Memory B cell (primary cell): ENCODE results near the gene MAGI1.

ENCODE experiments used
- ATAC-seq: fragments of 150-1000 bp; cut with Tn5 transposase; 2 replicates; pipeline ENCODE4 v1.10.0; 2021; ENCODE audit warnings: low read depth, mild to moderate bottlenecking, moderate library complexity
- DNase-seq, 2 donors: peaks; one replicate each; pipeline ENCODE4 v3.0.0; 2022; ENCODE audit warnings: low spot score in 2 of 2
- H3K27ac Mint-ChIP-seq: one replicate; pipeline ENCODE4 v1.8.0; 2022; ENCODE audit warnings: mild to moderate bottlenecking, moderate library complexity, mixed read lengths
- H3K27me3 Mint-ChIP-seq: one replicate; pipeline ENCODE4 v1.8.0; 2022; ENCODE audit warnings: mixed read lengths
- H3K36me3 Mint-ChIP-seq: one replicate; pipeline ENCODE4 v1.8.0; 2022; ENCODE audit warnings: mild to moderate bottlenecking, mixed read lengths
- H3K4me1 Mint-ChIP-seq: one replicate; pipeline ENCODE4 v1.8.0; 2022; ENCODE audit warnings: mixed read lengths
- H3K4me3 Mint-ChIP-seq: one replicate; pipeline ENCODE4 v1.8.0; 2022; ENCODE audit warnings: mild to moderate bottlenecking, moderate library complexity, mixed read lengths
- H3K9me3 Mint-ChIP-seq: one replicate; pipeline ENCODE4 v1.8.0; 2022; ENCODE audit warnings: mixed read lengths

MAGI1 gene

GRCh38 chr3:65925254-65925954 lies 113.3 kb downstream of the MAGI1 start:
- H3K4me1 Mint-ChIP-seq: no peaks in the 10 kb centered on the region
- DNase-seq (no peak), ATAC-seq (no peak)
- H3K9me3 Mint-ChIP-seq: peaks cover 1% of the 10 kb centered on the region
- no peaks in the 10 kb centered on the region for H3K36me3 Mint-ChIP-seq
- H3K4me3 Mint-ChIP-seq: no peak overlapping the region
- no peak overlapping the region for H3K27ac Mint-ChIP-seq
- no peaks in the 10 kb centered on the region for H3K27me3 Mint-ChIP-seq

DNA sequence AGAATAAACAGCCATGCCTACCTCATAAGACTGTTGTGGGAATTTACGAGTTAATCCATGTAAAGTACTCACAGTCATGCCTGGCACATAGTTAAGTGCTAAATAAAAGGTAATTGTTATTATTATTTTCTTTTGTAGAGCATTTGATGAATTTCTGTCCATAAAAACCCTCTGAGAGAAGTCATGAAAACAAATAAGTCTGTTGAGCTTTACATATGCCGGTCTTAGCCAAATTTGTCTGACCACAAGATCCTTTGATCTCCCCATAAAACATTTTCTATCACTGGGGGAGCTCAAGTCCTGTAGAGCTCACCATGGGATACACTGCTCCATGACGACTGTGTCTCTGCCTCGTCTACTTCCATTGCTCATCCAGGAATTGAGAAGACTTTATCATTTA lies 114.0 kb downstream of the MAGI1 start:
- ATAC-seq: no peak
- H3K4me3 Mint-ChIP-seq: no peak overlapping the region

DNA sequence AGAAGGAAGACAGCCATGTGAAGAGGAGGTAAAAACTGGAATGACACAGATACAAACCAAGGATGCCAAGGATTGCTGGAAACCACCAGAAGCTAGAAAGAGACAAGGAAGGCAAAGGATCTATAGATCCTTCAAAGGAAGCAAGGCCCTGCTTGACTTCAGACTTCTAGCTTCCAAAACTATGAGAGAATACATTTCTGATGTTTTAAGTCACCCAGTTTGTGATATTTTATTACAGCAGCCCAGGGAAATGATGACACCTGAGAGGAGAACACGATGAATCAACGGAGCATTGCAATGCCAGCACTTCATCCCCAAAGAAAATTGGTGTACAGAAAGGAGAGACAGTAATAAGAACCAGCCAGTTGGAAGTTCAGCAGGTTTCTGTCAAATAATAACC lies 116.3 kb downstream of the MAGI1 start:
- H3K36me3 Mint-ChIP-seq: no peaks in the 10 kb centered on the region
- no peaks in the 10 kb centered on the region for H3K27me3 Mint-ChIP-seq
- H3K9me3 Mint-ChIP-seq: peaks cover 5% of the 10 kb centered on the region
- no peak overlapping the region for H3K4me3 Mint-ChIP-seq
- ATAC-seq (no peak), DNase-seq (no peak)
- H3K4me1 Mint-ChIP-seq: no peaks in the 10 kb centered on the region
- H3K27ac Mint-ChIP-seq: no peak overlapping the region

More for the DNA sequence above, 114.0 kb downstream of the MAGI1 start:
- no peaks in the 10 kb centered on the region for H3K4me1 Mint-ChIP-seq
- no peak overlapping the region for H3K27ac Mint-ChIP-seq
- no peaks in the 10 kb centered on the region for H3K27me3 Mint-ChIP-seq
- H3K36me3 Mint-ChIP-seq: no peaks in the 10 kb centered on the region
- H3K9me3 Mint-ChIP-seq: peaks cover 1% of the 10 kb centered on the region
- no peak for DNase-seq

DNA sequence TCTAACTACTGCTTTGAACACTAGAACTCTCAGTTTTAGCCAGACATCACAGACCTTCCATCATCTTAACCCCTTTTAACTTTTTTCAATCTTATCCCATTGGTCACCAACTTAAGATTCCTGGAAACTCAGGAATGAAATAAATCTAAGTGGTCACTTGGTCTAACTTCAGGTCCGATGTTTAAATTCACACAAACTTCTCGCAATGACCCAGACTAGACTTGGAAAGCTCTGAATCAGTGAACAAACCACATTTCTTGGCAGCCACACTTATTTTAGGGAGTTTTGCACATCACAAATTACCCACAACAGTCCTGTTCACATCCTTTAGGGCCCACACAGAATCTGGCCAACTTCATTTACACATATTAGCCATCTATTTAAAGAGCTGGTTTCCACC lies 118.9 kb downstream of the MAGI1 start:
- H3K27ac Mint-ChIP-seq: no peak overlapping the region
- ATAC-seq (no peak), DNase-seq (no peak)
- no peak overlapping the region for H3K4me3 Mint-ChIP-seq
- no peaks in the 10 kb centered on the region for H3K4me1 Mint-ChIP-seq
- peaks cover 6% of the 10 kb centered on the region for H3K9me3 Mint-ChIP-seq
- H3K27me3 Mint-ChIP-seq: no peaks in the 10 kb centered on the region
- no peaks in the 10 kb centered on the region for H3K36me3 Mint-ChIP-seq

DNA sequence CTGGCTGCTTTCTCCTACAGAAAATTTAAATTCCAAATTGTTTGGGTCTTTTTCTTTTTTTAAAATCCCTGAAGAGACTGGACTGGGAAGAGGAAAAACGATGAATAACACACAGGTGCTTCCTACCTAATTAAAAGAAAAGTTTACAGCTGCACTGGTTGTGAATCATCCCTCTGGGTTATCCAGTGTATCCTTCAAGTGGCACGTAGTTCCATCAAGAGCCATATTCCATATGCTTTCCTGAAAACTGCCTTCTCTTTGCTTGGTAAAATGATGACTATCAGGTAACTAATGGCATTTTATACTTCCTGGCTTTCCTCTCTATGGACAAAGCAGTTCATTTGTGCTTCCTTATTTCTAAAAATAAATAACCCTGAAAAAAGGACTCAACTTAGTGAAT lies 123.2 kb downstream of the MAGI1 start:
- ATAC-seq: no peak
- Mint-ChIP-seq H3K4me1 (no peaks in the 10 kb centered on the region), H3K27ac (no peak overlapping the region), H3K27me3 (no peaks in the 10 kb centered on the region), H3K9me3 (peaks cover 6% of the 10 kb centered on the region), H3K36me3 (no peaks in the 10 kb centered on the region), H3K4me3 (no peak overlapping the region)
- DNase-seq: no peak

- no peaks in the 10 kb centered on the region for H3K4me1 Mint-ChIP-seq
- no peak for DNase-seq
- H3K4me3 Mint-ChIP-seq: no peak overlapping the region
Measured at GRCh38 chr3:65914740-65915367, 123.9 kb downstream of the MAGI1 start.

GRCh38 chr3:65914032-65914739 lies 124.5 kb downstream of the MAGI1 start:
- no peak overlapping the region for H3K27ac Mint-ChIP-seq
- H3K4me3 Mint-ChIP-seq: no peak overlapping the region
- peaks cover 3% of the 10 kb centered on the region for H3K9me3 Mint-ChIP-seq
- ATAC-seq (no peak), DNase-seq (no peak)
- H3K4me1 Mint-ChIP-seq: no peaks in the 10 kb centered on the region
- H3K36me3 Mint-ChIP-seq: no peaks in the 10 kb centered on the region
- no peaks in the 10 kb centered on the region for H3K27me3 Mint-ChIP-seq

More at GRCh38 chr3:65914740-65915367, 123.9 kb downstream of the MAGI1 start:
- Mint-ChIP-seq H3K36me3 (no peaks in the 10 kb centered on the region), H3K9me3 (peaks cover 6% of the 10 kb centered on the region), H3K27ac (no peak overlapping the region), H3K27me3 (no peaks in the 10 kb centered on the region)
- ATAC-seq: no peak

DNA sequence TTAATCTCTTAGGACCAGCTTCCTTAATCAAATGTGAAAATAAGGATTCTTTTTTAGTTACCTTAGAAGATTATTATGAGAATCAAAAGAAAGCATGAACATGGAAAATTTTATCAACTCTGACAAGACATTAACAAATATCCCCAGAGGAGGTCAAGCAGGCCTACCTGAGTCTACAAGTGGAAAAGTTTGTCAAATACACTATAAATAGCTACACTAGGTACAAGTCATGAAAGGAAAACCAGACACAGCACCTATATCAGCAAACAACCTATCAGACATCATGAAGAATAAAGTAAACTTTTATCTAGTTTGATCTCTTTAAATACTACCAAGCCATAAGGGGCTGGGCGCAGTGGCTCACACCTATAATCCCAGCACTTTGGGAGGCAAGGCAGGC lies 126.1 kb downstream of the MAGI1 start:
- ATAC-seq (no peak), DNase-seq (no peak)
- no peak overlapping the region for H3K4me3 Mint-ChIP-seq
- no peak overlapping the region for H3K27ac Mint-ChIP-seq
- peaks cover 3% of the 10 kb centered on the region for H3K9me3 Mint-ChIP-seq
- H3K27me3 Mint-ChIP-seq: no peaks in the 10 kb centered on the region
- no peaks in the 10 kb centered on the region for H3K36me3 Mint-ChIP-seq
- no peaks in the 10 kb centered on the region for H3K4me1 Mint-ChIP-seq

- Mint-ChIP-seq H3K9me3 (peaks cover 1% of the 10 kb centered on the region), H3K27ac (no peak overlapping the region), H3K36me3 (no peaks in the 10 kb centered on the region), H3K27me3 (peaks cover 1% of the 10 kb centered on the region), H3K4me3 (no peak overlapping the region), H3K4me1 (no peaks in the 10 kb centered on the region)
- ATAC-seq: no peak
- no peak for DNase-seq
Measured at GRCh38 chr3:65908588-65908987, 130.1 kb downstream of the MAGI1 start.

DNA sequence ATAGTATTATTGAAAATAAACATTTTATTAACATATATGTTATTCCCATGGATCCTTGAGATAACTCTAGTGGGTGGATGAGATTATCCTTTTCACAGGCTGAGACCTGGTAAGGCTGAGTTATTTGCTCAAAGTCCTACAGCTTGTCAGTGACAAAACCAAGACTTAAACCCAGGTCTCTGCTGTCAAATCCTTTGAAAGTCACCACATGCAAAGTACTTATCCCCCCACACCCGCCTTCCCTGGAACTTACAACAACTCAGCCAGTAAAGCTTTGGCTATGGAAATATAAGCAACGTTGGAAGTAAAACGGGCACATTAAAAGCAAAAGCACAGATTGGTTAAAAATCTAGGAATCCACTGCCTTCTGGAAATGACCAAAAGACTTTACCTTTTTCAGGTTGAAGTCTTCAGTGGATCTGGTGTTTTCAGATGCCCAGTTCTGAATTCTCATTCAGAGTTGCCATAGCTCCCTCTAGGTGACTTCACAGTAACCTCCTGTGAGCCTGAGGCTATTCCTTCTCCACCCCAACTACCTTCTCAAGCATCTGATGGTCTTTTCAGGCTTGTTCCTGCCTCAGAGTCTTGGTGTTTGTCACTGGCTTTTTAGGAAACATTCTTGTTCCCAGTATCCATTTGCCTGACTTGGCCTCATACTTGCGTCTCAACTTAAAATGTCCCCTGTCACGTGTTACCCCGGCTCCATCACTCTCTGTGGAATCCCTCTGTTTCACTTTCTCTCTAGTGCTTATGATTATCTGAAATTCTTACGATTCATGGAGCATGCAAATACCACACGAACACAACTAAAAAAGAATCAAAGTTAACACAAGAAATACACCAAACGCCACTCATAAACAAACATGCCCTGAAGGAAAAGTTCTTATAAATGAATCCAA lies 131.2 kb downstream of the MAGI1 start:
- ATAC-seq (no peak), DNase-seq (no peak)
- Mint-ChIP-seq H3K4me3 (no peak overlapping the region), H3K27me3 (peaks cover 1% of the 10 kb centered on the region), H3K4me1 (no peaks in the 10 kb centered on the region), H3K27ac (no peak overlapping the region), H3K36me3 (no peaks in the 10 kb centered on the region), H3K9me3 (peaks cover 1% of the 10 kb centered on the region)

DNA sequence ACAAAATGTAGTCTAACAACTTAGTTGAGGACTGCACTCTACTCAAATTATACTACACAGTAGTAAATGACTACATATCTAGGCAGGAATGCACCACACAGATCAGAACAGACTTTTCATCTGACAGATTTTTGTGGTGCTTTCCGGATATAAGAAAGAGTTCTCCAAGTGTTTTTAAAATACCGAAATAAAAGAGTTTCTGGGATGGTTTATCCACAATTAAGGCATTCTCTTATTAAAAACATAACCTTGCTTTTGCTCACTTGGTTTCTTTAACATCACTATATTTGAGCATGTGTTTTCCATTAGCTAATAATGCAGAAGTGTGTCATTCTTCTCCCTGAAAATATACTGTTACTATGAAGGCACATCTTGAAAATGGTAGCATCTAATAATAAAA lies 132.9 kb downstream of the MAGI1 start:
- Mint-ChIP-seq H3K4me1 (no peaks in the 10 kb centered on the region), H3K27ac (no peak overlapping the region), H3K27me3 (peaks cover 1% of the 10 kb centered on the region), H3K36me3 (no peaks in the 10 kb centered on the region), H3K9me3 (no peaks in the 10 kb centered on the region), H3K4me3 (no peak overlapping the region)
- DNase-seq (no peak), ATAC-seq (no peak)

DNA sequence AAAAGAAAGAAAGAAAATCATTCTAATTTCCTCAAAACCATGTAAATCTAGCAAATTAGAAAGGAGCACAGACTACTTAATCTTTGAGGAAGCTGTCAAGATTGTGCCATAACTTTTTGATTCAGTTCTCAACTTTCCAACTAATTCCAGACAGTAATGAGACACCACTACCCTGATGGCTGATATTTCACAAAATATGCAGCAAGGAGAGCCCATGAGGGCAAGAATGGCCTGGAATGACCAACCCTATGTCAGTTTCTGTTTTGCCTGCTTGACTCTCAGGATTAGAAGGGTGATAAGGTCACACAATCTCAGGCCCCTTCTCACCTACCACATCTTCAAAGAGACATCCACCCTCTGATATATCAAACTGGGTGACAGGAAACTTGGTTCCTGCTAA lies 134.7 kb downstream of the MAGI1 start:
- no peak overlapping the region for H3K4me3 Mint-ChIP-seq
- H3K9me3 Mint-ChIP-seq: no peaks in the 10 kb centered on the region
- no peak overlapping the region for H3K27ac Mint-ChIP-seq
- ATAC-seq (no peak), DNase-seq (no peak)
- H3K36me3 Mint-ChIP-seq: no peaks in the 10 kb centered on the region
- peaks cover 1% of the 10 kb centered on the region for H3K27me3 Mint-ChIP-seq
- no peaks in the 10 kb centered on the region for H3K4me1 Mint-ChIP-seq

GRCh38 chr3:65902304-65902793 lies 136.4 kb downstream of the MAGI1 start:
- peaks cover 1% of the 10 kb centered on the region for H3K27me3 Mint-ChIP-seq
- no peak overlapping the region for H3K27ac Mint-ChIP-seq
- ATAC-seq (no peak), DNase-seq (no peak)
- H3K4me1 Mint-ChIP-seq: no peaks in the 10 kb centered on the region
- no peaks in the 10 kb centered on the region for H3K36me3 Mint-ChIP-seq
- no peaks in the 10 kb centered on the region for H3K9me3 Mint-ChIP-seq
- H3K4me3 Mint-ChIP-seq: no peak overlapping the region

- no peaks in the 10 kb centered on the region for H3K36me3 Mint-ChIP-seq
- H3K27ac Mint-ChIP-seq: no peak overlapping the region
- no peaks in the 10 kb centered on the region for H3K9me3 Mint-ChIP-seq
- H3K4me3 Mint-ChIP-seq: no peak overlapping the region
- H3K27me3 Mint-ChIP-seq: peaks cover 1% of the 10 kb centered on the region
- no peaks in the 10 kb centered on the region for H3K4me1 Mint-ChIP-seq
- ATAC-seq: no peak
- DNase-seq: no peak
Measured at GRCh38 chr3:65901226-65901625, 137.5 kb downstream of the MAGI1 start.
